H9 (cell line): Measurements from ENCODE around the gene AK8. TPM values are rescaled to one million over a fixed set of nuclear protein-coding genes. Genes with fewer than 3 reads are reported as not detected.

ENCODE experiments used
- DNase-seq: peaks from one replicate; pipeline ENCODE4 v3.0.0-alpha.2; 2017
- H2AFZ ChIP-seq: one replicate; pipeline ENCODE4 v1.6.1; 2013; ENCODE audit warnings: mild to moderate bottlenecking, low read length, control low read depth, moderate library complexity
- H2AK5ac ChIP-seq: 2 replicates; pipeline ENCODE4 v1.6.1; 2013; ENCODE audit warnings: low read length, control low read depth, mixed read lengths; ENCODE audit not compliant: insufficient read length
- H2BK120ac ChIP-seq: one replicate; pipeline ENCODE4 v1.6.1; 2013; ENCODE audit warnings: low read depth, mild to moderate bottlenecking, low read length, control low read depth, inconsistent platforms; ENCODE audit not compliant: poor library complexity, severe bottlenecking
- H2BK12ac ChIP-seq: 2 replicates; pipeline ENCODE4 v1.6.1; 2013; ENCODE audit warnings: low read length, control low read depth, mixed read lengths, low read depth; ENCODE audit not compliant: insufficient read length
- H2BK15ac ChIP-seq: 2 replicates; pipeline ENCODE4 v1.6.1; 2013; ENCODE audit warnings: low read depth, low read length, control low read depth
- H2BK20ac ChIP-seq: one replicate; pipeline ENCODE4 v1.6.1; 2013; ENCODE audit warnings: low read depth, mild to moderate bottlenecking, low read length, control low read depth, inconsistent platforms; ENCODE audit not compliant: poor library complexity, severe bottlenecking
- H2BK5ac ChIP-seq: 2 replicates; pipeline ENCODE4 v1.6.1; 2013; ENCODE audit warnings: low read length, control low read depth, mixed read lengths; ENCODE audit not compliant: insufficient read length
- H3K14ac ChIP-seq: 2 replicates; pipeline ENCODE4 v1.6.1; 2013; ENCODE audit warnings: low read length, control low read depth; ENCODE audit not compliant: insufficient read depth
- H3K18ac ChIP-seq: 2 replicates; pipeline ENCODE4 v1.6.1; 2013; ENCODE audit warnings: low read depth, mild to moderate bottlenecking, mixed read lengths, low read length, control low read depth; ENCODE audit not compliant: insufficient read length
- H3K23ac ChIP-seq: 2 replicates; pipeline ENCODE4 v1.6.1; 2013; ENCODE audit warnings: low read length, control low read depth, mixed read lengths, low read depth; ENCODE audit not compliant: insufficient read length
- H3K23me2 ChIP-seq: 2 replicates; pipeline ENCODE4 v1.6.1; 2013; ENCODE audit warnings: low read depth, mild to moderate bottlenecking, mixed read lengths, low read length, control low read depth; ENCODE audit not compliant: insufficient read length, poor library complexity, severe bottlenecking
- H3K27ac ChIP-seq: 2 replicates; pipeline ENCODE4 v1.5.1; 2013; ENCODE audit warnings: low read length, control low read depth, mixed read lengths, low read depth; ENCODE audit not compliant: insufficient read length
- H3K27me3 ChIP-seq: 2 replicates; pipeline ENCODE4 v1.6.1; 2013; ENCODE audit warnings: low read length, control low read depth, inconsistent platforms; ENCODE audit not compliant: insufficient read depth
- H3K4ac ChIP-seq: 2 replicates; pipeline ENCODE4 v1.6.1; 2013; ENCODE audit warnings: low read depth, mild to moderate bottlenecking, control low read depth, inconsistent platforms, low read length, moderate library complexity
- H3K4me1 ChIP-seq: 2 replicates; pipeline ENCODE4 v1.6.1; 2013; ENCODE audit warnings: low read length, control low read depth, inconsistent platforms; ENCODE audit not compliant: insufficient read depth
- H3K4me2 ChIP-seq: 2 replicates; pipeline ENCODE4 v1.6.1; 2013; ENCODE audit warnings: low read length, control low read depth, mixed read lengths; ENCODE audit not compliant: insufficient read length, insufficient read depth
- H3K56ac ChIP-seq: 2 replicates; pipeline ENCODE4 v1.6.1; 2013; ENCODE audit warnings: low read depth, mild to moderate bottlenecking, mixed read lengths, low read length, control low read depth; ENCODE audit not compliant: insufficient read length
- H3K79me1 ChIP-seq: 2 replicates; pipeline ENCODE4 v1.6.1; 2013; ENCODE audit warnings: low read depth, mild to moderate bottlenecking, moderate library complexity, low read length, control low read depth, inconsistent platforms; ENCODE audit not compliant: insufficient read depth, poor library complexity, severe bottlenecking
- H3K79me2 ChIP-seq: 2 replicates; pipeline ENCODE4 v1.6.1; 2013; ENCODE audit warnings: low read length, control low read depth, inconsistent platforms; ENCODE audit not compliant: insufficient read depth
- H3K9ac ChIP-seq: 2 replicates; pipeline ENCODE4 v1.6.1; 2013; ENCODE audit warnings: low read length, control low read depth, mixed read lengths; ENCODE audit not compliant: insufficient read length; ENCODE audit errors: extremely low read depth
- H3K9me3 ChIP-seq: one replicate; pipeline ENCODE4 v1.6.1; 2013; ENCODE audit warnings: low read depth, low read length, inconsistent platforms; ENCODE audit not compliant: control insufficient read depth
- H3T11ph ChIP-seq: one replicate; pipeline ENCODE4 v1.6.1; 2013; ENCODE audit warnings: mild to moderate bottlenecking, low read length, control low read depth, inconsistent platforms
- H4K20me1 ChIP-seq: one replicate; pipeline ENCODE4 v1.6.1; 2013; ENCODE audit not compliant: control insufficient read depth, insufficient read length, insufficient read depth
- H4K5ac ChIP-seq: 2 replicates; pipeline ENCODE4 v1.6.1; 2013; ENCODE audit warnings: low read depth, mild to moderate bottlenecking, mixed read lengths, low read length, control low read depth; ENCODE audit not compliant: insufficient read length
- H4K8ac ChIP-seq: replicated peaks from 2 replicates; pipeline ENCODE4 v1.6.1; 2013; ENCODE audit warnings: low read length, control low read depth, mixed read lengths, low read depth; ENCODE audit not compliant: insufficient read length
- H4K91ac ChIP-seq: 2 replicates; pipeline ENCODE4 v1.6.1; 2013; ENCODE audit warnings: low read depth, mild to moderate bottlenecking, moderate library complexity, mixed read lengths, low read length, control low read depth; ENCODE audit not compliant: insufficient read length
- H3K27ac Mint-ChIP-seq, 3 experiments: 2 replicates in 2 of 3; 3 replicates in 1 of 3; pipeline ENCODE4 v1.8.0; 2020 to 2021; ENCODE audit warnings: mixed read lengths in 3 of 3, mild to moderate bottlenecking in 1 of 3, moderate library complexity in 1 of 3
- H3K27me3 Mint-ChIP-seq: 2 replicates; pipeline ENCODE4 v1.8.0; 2021; ENCODE audit warnings: low read depth, mild to moderate bottlenecking, moderate library complexity, mixed read lengths
- H3K36me3 Mint-ChIP-seq, 3 experiments: 2 replicates in 2 of 3; 3 replicates in 1 of 3; pipeline ENCODE4 v1.8.0; 2020 to 2021; ENCODE audit warnings: low read depth in 3 of 3, mixed read lengths in 3 of 3; ENCODE audit not compliant: insufficient read depth in 1 of 3
- H3K4me1 Mint-ChIP-seq, 2 experiments: 2 replicates each; pipeline ENCODE4 v1.8.0; 2020; ENCODE audit warnings: mixed read lengths in 2 of 2
- H3K4me3 Mint-ChIP-seq, 2 experiments: 2 replicates in 1 of 2; 3 replicates in 1 of 2; pipeline ENCODE4 v1.8.0; 2020 to 2021; ENCODE audit warnings: mild to moderate bottlenecking in 2 of 2, mixed read lengths in 2 of 2, moderate library complexity in 1 of 2
- H3K9me3 Mint-ChIP-seq, 2 experiments: 2 replicates in 1 of 2; 3 replicates in 1 of 2; pipeline ENCODE4 v1.8.0; 2020; ENCODE audit warnings: mild to moderate bottlenecking in 2 of 2, mixed read lengths in 2 of 2, moderate library complexity in 1 of 2
- WGBS: extraction: QIAGEN DNeasy Blood & Tissue Kit; methylation state at CpG from one replicate; pipeline ENCODE4 v1.1.7; 2013; ENCODE audit warnings: missing lambda C conversion rate, low lambda C conversion rate, mixed read lengths; ENCODE audit not compliant: insufficient read length; ENCODE audit errors: extremely low coverage; 5-methylcytosine and 5-hydroxymethylcytosine counted together
- total RNA-seq: library from RNA; stranded (reverse); gene quantifications from 2 replicates; pipeline ENCODE4 v1.2.1, GENCODE V29; 2021
- TF ChIP-seq, protein P1 (sequence below): fragments of 200-600 bp; sonication (generic); conservative IDR thresholded peaks from 3 replicates; pipeline ENCODE4 v1.8.0; 2021; ENCODE audit warnings: antibody characterized with exemption, mild to moderate bottlenecking

Gene AK8
- total RNA-seq, 1 experiment from 2014 or later = 0.44 TPM

DNA sequence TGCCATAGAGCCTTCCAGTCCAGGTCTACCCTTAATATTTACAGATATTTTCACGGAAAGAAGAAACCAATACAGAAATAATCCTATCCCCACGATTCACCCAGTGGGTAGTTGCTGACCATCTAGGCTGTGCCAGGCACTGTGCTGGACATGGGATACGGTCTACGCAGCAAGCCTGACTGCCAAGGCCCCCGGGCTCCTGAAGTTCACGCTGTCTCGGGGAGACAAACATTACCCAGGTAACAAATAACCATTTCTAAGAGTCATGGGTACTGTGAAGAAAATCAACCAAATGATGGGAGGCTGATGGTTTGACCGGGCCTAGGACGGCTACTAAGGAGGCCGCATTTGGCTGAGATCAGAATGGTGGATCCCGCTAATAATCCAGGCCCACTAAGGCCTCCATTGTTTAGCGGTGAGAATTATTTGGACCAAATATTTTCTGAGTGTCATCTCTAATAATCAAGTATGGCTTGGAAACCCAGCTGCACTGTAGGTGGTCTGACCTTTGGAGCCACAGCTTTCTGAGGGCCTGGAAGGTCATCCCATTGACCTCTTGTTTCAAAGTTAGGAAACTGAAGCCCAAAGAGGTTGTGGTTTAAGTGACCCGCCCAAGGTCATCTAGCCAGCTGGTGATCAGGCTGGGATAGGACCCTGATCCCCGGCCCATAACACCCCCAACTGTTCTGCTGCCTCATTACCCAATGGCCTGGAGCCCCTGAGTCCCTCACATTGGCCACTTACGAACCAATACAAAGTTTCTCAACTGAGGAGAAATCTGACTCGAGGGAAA is 82.4 kb downstream of the AK8 start:
- Histone ChIP-seq H3K4me1 (no peaks in the 10 kb centered on the region), H3K18ac (no peak overlapping the region), H3T11ph (no peak overlapping the region), H3K27me3 (peaks cover 25% of the 10 kb centered on the region; the same call in 1 of the 2 replicates), H2BK120ac (no peak overlapping the region), H3K4ac (no peak overlapping the region), H3K9me3 (no peaks in the 10 kb centered on the region), H3K23me2 (no peaks in the 10 kb centered on the region), H4K20me1 (no peaks in the 10 kb centered on the region), H3K4me2 (no peak overlapping the region), H3K9ac (no peak overlapping the region), H4K8ac (no peak overlapping the region), H3K14ac (no peak overlapping the region), H2BK15ac (no peak overlapping the region), H3K79me1 (no peaks in the 10 kb centered on the region), H2BK12ac (no peak overlapping the region), H3K27ac (no peak overlapping the region), H4K91ac (no peak overlapping the region), H2BK5ac (no peak overlapping the region), H2BK20ac (no peak overlapping the region), H4K5ac (no peak overlapping the region), H2AFZ (no peak overlapping the region), H2AK5ac (no peak overlapping the region), H3K23ac (no peak overlapping the region), H3K79me2 (no peaks in the 10 kb centered on the region), H3K56ac (no peak overlapping the region)
- Mint-ChIP-seq H3K27ac (no peak overlapping the region), H3K9me3 (peaks cover 3% of the 10 kb centered on the region in 2 experiments), H3K4me1 (peaks cover 4% of the 10 kb centered on the region in 2 experiments), H3K36me3 (no peaks in the 10 kb centered on the region), H3K27me3 (peaks cover 95% of the 10 kb centered on the region), H3K4me3 (no peak overlapping the region)
- no peak for DNase-seq
- WGBS = no CpG with 5 or more reads among the region's 16 CpGs
- TF ChIP-seq, protein P1, sequence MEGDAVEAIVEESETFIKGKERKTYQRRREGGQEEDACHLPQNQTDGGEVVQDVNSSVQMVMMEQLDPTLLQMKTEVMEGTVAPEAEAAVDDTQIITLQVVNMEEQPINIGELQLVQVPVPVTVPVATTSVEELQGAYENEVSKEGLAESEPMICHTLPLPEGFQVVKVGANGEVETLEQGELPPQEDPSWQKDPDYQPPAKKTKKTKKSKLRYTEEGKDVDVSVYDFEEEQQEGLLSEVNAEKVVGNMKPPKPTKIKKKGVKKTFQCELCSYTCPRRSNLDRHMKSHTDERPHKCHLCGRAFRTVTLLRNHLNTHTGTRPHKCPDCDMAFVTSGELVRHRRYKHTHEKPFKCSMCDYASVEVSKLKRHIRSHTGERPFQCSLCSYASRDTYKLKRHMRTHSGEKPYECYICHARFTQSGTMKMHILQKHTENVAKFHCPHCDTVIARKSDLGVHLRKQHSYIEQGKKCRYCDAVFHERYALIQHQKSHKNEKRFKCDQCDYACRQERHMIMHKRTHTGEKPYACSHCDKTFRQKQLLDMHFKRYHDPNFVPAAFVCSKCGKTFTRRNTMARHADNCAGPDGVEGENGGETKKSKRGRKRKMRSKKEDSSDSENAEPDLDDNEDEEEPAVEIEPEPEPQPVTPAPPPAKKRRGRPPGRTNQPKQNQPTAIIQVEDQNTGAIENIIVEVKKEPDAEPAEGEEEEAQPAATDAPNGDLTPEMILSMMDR = no peak
